Heart left ventricle (tissue), 13 donors: ENCODE data around the gene CD276.

Source experiments
- CTCF ChIP-seq, 12 donors: fragments of 200-600 bp; sonication (generic) in 4 of 12; IDR thresholded peaks; one replicate each; pipeline versions ENCODE4 v1.5.0 to v1.8.0; 2018 to 2022; ENCODE audit warnings: antibody characterized with exemption in 12 of 12, mild to moderate bottlenecking in 5 of 12
- POLR2A ChIP-seq, 2 donors: fragments of 450-650 bp; IDR thresholded peaks; one replicate each; pipeline ENCODE4 v1.6.1; 2017; ENCODE audit warnings: antibody characterized with exemption in 2 of 2, mild to moderate bottlenecking in 2 of 2, moderate library complexity in 2 of 2
- donor health status: ischemic (EF 13 %, LVEDD 7.1; RV severe dilation, severe dysfunction).
- donor health status: DM: no; HTN: yes; CAD: no.
- donor health status: DM: no; HTN: no; CAD: no.
- donor health status: ischemic (EF 25% LVEDD 6.9; RV normal size, moderate dysfunction).
- donor health status: ischemic (EF 25% LVEDD 5.7; RV mildly dilated, moderate dysfunction).
- donor health status: ischemic (EF 35%, LVEDD 5.7; RV mildly dilated, moderate dysfunction).
- donor health status: nonischemic (EF 11% LVEDD 7.7; RV severe dilation, severe dysfunction).
- donor health status: DM: yes; HTN: yes; CAD: no.
- donor health status: PGD.
- donor health status: ischemic (EF 29% LVEDD 5.4; RV normal size, mild dysfunction).
- donor health status: nonischemic (EF 23%, LVEDD 6.1; RV moderate dilation, normal function).

- TF ChIP-seq POLR2A (IDR thresholded peaks at IDR 0.05) = no peak
- no peak for TF ChIP-seq CTCF (IDR thresholded peaks at IDR 0.05)
Observed at GRCh38 chr15:73654659-73655058, 29.5 kb upstream of the CD276 start.
